HCT116 (cell line): Measurements from ENCODE around the gene TMEM239. TPM values are rescaled to one million over a fixed set of nuclear protein-coding genes. Genes with fewer than 3 reads are reported as not detected.

Source experiments
- ATAC-seq: fragments of 200-7000 bp; cut with Tn5 transposase; 2 replicates; pipeline ENCODE4 v1.9.1; 2020; ENCODE audit warnings: mild to moderate bottlenecking, moderate library complexity
- BruUV-seq: library from RNA; stranded (reverse); fragments of 400-500 nt; replicated peaks from 2 replicates; lab custom pipeline; 2021; lab: Mats Ljungman, UMichigan
- CTCF ChIA-PET: fragments of 300-600 bp; sonication (Branson Sonifier 250); formaldehyde crosslinking; loops from one replicate; lab custom pipeline; 2021; ENCODE audit warnings: antibody characterized with exemption; lab: Charles Lee
- POLR2A ChIA-PET: fragments of 300-600, 350-600 bp; sonication (Branson Sonifier 250); formaldehyde crosslinking; loops from one replicate; lab custom pipeline; 2021; ENCODE audit warnings: antibody characterized with exemption; lab: Charles Lee
- RAD21 ChIA-PET, 2 experiments: fragments of 300-600 bp; sonication (Branson Sonifier 250); formaldehyde crosslinking; loops; one replicate each; lab custom pipeline; 2023; ENCODE audit warnings: low total read pairs in 2 of 2; ENCODE audit not compliant: uncharacterized antibody in 2 of 2, unreplicated experiment in 2 of 2, low non-redundant PET in 1 of 2; lab: Charles Lee
- DNase-seq: peaks from one replicate; pipeline ENCODE4 v3.0.0-alpha.2; 2010; ENCODE audit warnings: low read depth, low spot score
- H2AFZ ChIP-seq: fragments of 200-600 bp; shearing (Covaris generic), sonication (generic); 2 replicates; pipeline ENCODE4 v1.6.1; 2017; ENCODE audit warnings: low read depth, mixed run types, mixed read lengths, antibody characterized with exemption, low read length; ENCODE audit not compliant: poor library complexity, severe bottlenecking
- H3K27ac ChIP-seq: 2 replicates; pipeline ENCODE4 v1.5.1; 2012; ENCODE audit warnings: low read depth, low read length
- H3K27me3 ChIP-seq: fragments of 200-600 bp; sonication (generic); 2 replicates; pipeline ENCODE4 v1.6.1; 2016; ENCODE audit warnings: mixed run types, low read length, mixed read lengths; ENCODE audit not compliant: insufficient read depth
- H3K36me3 ChIP-seq, 2 experiments: fragments of 200-500 bp in 1 of 2; fragments of 200-600 bp in 1 of 2; sonication (Bioruptor generic) in 1 of 2; sonication (generic) in 1 of 2; 2 replicates each; pipeline versions ENCODE4 v1.5.1 to v1.6.1; 2014 to 2016; ENCODE audit warnings: low read length in 2 of 2, inconsistent platforms in 1 of 2, mixed read lengths in 1 of 2, mixed run types in 1 of 2; ENCODE audit not compliant: insufficient read depth in 2 of 2, control insufficient read depth in 1 of 2
- H3K4me1 ChIP-seq, 2 experiments: fragments of 200-600 bp in 1 of 2; sonication (generic) in 1 of 2; 2 replicates each; pipeline versions ENCODE4 v1.5.1 to v1.6.1; 2012 to 2017; ENCODE audit warnings: low read length in 2 of 2, inconsistent platforms in 1 of 2, mild to moderate bottlenecking in 1 of 2, mixed read lengths in 1 of 2, mixed run types in 1 of 2, moderate library complexity in 1 of 2; ENCODE audit not compliant: insufficient read depth in 2 of 2, control insufficient read depth in 1 of 2
- H3K4me2 ChIP-seq: fragments of 200-600 bp; sonication (generic); 2 replicates; pipeline ENCODE4 v1.6.1; 2017; ENCODE audit warnings: mixed run types, low read length, mixed read lengths
- H3K4me3 ChIP-seq, 2 experiments: fragments of 200-600 bp in 1 of 2; sonication (generic) in 1 of 2; replicated peaks in 1 of 2; 2 replicates each; pipeline ENCODE4 v1.5.1; 2011 to 2016; ENCODE audit warnings: low read length in 2 of 2, control low read depth in 1 of 2, low read depth in 1 of 2, mild to moderate bottlenecking in 1 of 2, mixed read lengths in 1 of 2, mixed run types in 1 of 2
- H3K79me2 ChIP-seq: fragments of 200-600 bp; sonication (generic); 2 replicates; pipeline ENCODE4 v1.6.1; 2017; ENCODE audit warnings: mild to moderate bottlenecking, mixed run types, low read length, moderate library complexity, mixed read lengths; ENCODE audit not compliant: insufficient read depth
- H3K9ac ChIP-seq: fragments of 200-600 bp; sonication (generic); 2 replicates; pipeline ENCODE4 v1.6.1; 2016; ENCODE audit warnings: low read length, mixed read lengths
- H3K9me2 ChIP-seq: fragments of 200-600 bp; sonication (generic), shearing (Covaris generic); 2 replicates; pipeline ENCODE4 v1.6.1; 2017; ENCODE audit warnings: mixed run types, mild to moderate bottlenecking, moderate library complexity; ENCODE audit not compliant: insufficient read depth
- H3K9me3 ChIP-seq, 2 experiments: fragments of 200-500 bp in 1 of 2; fragments of 200-600 bp in 1 of 2; sonication (Bioruptor generic) in 1 of 2; sonication (generic) in 1 of 2; 2 replicates each; pipeline ENCODE4 v1.6.1; 2014 to 2017; ENCODE audit warnings: low read length in 2 of 2, mixed read lengths in 2 of 2, inconsistent platforms in 1 of 2, low read depth in 1 of 2, mild to moderate bottlenecking in 1 of 2, mixed run types in 1 of 2, moderate library complexity in 1 of 2; ENCODE audit not compliant: control insufficient read depth in 1 of 2, insufficient read depth in 1 of 2
- H4K20me1 ChIP-seq: fragments of 200-600 bp; sonication (generic), shearing (Covaris generic); 2 replicates; pipeline ENCODE4 v1.6.1; 2017; ENCODE audit warnings: mixed run types, mild to moderate bottlenecking, moderate library complexity; ENCODE audit not compliant: insufficient read depth
- CBX3 ChIP-seq: IDR thresholded peaks from 2 replicates; pipeline ENCODE4 v1.6.1; 2012; ENCODE audit warnings: low read depth
- CEBPB ChIP-seq: IDR thresholded peaks from 2 replicates; pipeline ENCODE4 v1.6.1; 2012; ENCODE audit warnings: low read depth
- EGR1 ChIP-seq: IDR thresholded peaks from 2 replicates; pipeline ENCODE4 v1.6.1; 2012; ENCODE audit warnings: low read depth
- FOSL1 ChIP-seq: IDR thresholded peaks from 2 replicates; pipeline ENCODE4 v1.6.1; 2012; ENCODE audit warnings: low read depth
- JUND ChIP-seq: IDR thresholded peaks from 2 replicates; pipeline ENCODE4 v1.6.1; 2012
- POLR2A ChIP-seq: IDR thresholded peaks from 2 replicates; pipeline ENCODE4 v1.7.0; 2011; ENCODE audit warnings: borderline replicate concordance; ENCODE audit not compliant: insufficient read depth, insufficient read length; ENCODE audit errors: extremely low read depth
- POLR2AphosphoS5 ChIP-seq: IDR thresholded peaks from 2 replicates; pipeline ENCODE4 v1.6.1; 2011; ENCODE audit warnings: mild to moderate bottlenecking, low read depth, low read length, moderate library complexity
- SIN3A ChIP-seq: IDR thresholded peaks from 2 replicates; pipeline ENCODE4 v1.6.1; 2012; ENCODE audit warnings: low read depth
- SP1 ChIP-seq: IDR thresholded peaks from 2 replicates; pipeline ENCODE4 v1.6.1; 2012; ENCODE audit warnings: low read depth
- SRF ChIP-seq: IDR thresholded peaks from 2 replicates; pipeline ENCODE4 v1.6.1; 2012; ENCODE audit warnings: low read depth
- TCF7L2 ChIP-seq: IDR thresholded peaks from 2 replicates; pipeline ENCODE4 v1.7.0; 2011; ENCODE audit warnings: borderline replicate concordance, inconsistent platforms; ENCODE audit not compliant: insufficient read depth, insufficient read length; ENCODE audit errors: extremely low read depth
- ZFX ChIP-seq: fragments of 450-650 bp; IDR thresholded peaks from 2 replicates; pipeline ENCODE4 v1.6.1; 2017
- ZNF274 ChIP-seq: fragments of 200-500 bp; sonication (Bioruptor generic); IDR thresholded peaks from 2 replicates; pipeline ENCODE4 v1.6.1; 2014; ENCODE audit warnings: mild to moderate bottlenecking, low read depth, low read length, inconsistent platforms
- intact Hi-C: fragments of 100-400 bp; cut with micrococcal nuclease; formaldehyde crosslinking; loops from 2 replicates; pipeline ENCODE4 v1.10.0; 2022
- total RNA-seq: library from RNA; stranded (reverse); gene quantifications from one replicate; pipeline ENCODE4 v1.2.1, GENCODE V29; 2021; ENCODE audit not compliant: unreplicated experiment
- TF ChIP-seq, protein P1 (sequence below): IDR thresholded peaks from 2 replicates; pipeline ENCODE4 v1.6.1; 2012; ENCODE audit warnings: low read depth
- TF ChIP-seq, protein P2 (sequence below): IDR thresholded peaks from 2 replicates; pipeline ENCODE4 v1.6.1; 2011; ENCODE audit warnings: mild to moderate bottlenecking, low read length, moderate library complexity; ENCODE audit not compliant: insufficient replicate concordance; ENCODE audit errors: extremely low read depth
- TF ChIP-seq, protein P3 (sequence below): IDR thresholded peaks from 2 replicates; pipeline ENCODE4 v1.6.1; 2012

TMEM239 gene
- total RNA-seq, 1 experiment from 2014 or later: not detected

DNA sequence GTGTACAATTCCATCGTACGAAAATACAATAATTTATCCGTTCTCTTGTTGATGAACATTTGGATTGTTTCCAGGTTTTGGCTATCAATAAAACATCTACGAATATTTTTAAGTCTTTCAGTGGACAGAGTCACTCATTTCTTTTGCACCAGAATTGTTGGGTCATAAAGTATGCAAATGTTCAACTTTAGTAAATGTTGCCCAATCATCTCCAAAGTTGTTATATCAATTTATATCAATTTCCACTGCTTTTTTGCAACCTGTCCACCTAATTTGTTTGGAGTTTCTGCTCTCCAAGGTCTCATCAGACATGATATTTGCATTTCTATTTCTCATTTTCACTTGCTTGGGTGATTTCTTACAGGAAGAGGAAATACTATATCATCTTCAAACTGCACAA, 10.5 kb downstream of the TMEM239 start:
- no peaks in the 10 kb centered on the region for H3K79me2 ChIP-seq
- no peaks in the 10 kb centered on the region for H4K20me1 ChIP-seq
- H3K4me1 ChIP-seq: peaks cover 4 to 6% of the 10 kb centered on the region in 2 experiments
- POLR2A ChIA-PET: no interaction called here
- RAD21 ChIA-PET: no interaction called here
- H3K36me3 ChIP-seq: no peaks in the 10 kb centered on the region
- DNase-seq (no peak), ATAC-seq (no peak)
- no peaks in the 10 kb centered on the region for H3K9me3 ChIP-seq
- no peak overlapping the region for H2AFZ ChIP-seq
- no peak overlapping the region for H3K27ac ChIP-seq
- no peak overlapping the region for H3K4me3 ChIP-seq
- H3K4me2 ChIP-seq: no peak overlapping the region
- no peaks in the 10 kb centered on the region for H3K9me2 ChIP-seq
- intact Hi-C loops: no loop called here
- no peak for TF ChIP-seq SIN3A
- TF ChIP-seq, protein P1, sequence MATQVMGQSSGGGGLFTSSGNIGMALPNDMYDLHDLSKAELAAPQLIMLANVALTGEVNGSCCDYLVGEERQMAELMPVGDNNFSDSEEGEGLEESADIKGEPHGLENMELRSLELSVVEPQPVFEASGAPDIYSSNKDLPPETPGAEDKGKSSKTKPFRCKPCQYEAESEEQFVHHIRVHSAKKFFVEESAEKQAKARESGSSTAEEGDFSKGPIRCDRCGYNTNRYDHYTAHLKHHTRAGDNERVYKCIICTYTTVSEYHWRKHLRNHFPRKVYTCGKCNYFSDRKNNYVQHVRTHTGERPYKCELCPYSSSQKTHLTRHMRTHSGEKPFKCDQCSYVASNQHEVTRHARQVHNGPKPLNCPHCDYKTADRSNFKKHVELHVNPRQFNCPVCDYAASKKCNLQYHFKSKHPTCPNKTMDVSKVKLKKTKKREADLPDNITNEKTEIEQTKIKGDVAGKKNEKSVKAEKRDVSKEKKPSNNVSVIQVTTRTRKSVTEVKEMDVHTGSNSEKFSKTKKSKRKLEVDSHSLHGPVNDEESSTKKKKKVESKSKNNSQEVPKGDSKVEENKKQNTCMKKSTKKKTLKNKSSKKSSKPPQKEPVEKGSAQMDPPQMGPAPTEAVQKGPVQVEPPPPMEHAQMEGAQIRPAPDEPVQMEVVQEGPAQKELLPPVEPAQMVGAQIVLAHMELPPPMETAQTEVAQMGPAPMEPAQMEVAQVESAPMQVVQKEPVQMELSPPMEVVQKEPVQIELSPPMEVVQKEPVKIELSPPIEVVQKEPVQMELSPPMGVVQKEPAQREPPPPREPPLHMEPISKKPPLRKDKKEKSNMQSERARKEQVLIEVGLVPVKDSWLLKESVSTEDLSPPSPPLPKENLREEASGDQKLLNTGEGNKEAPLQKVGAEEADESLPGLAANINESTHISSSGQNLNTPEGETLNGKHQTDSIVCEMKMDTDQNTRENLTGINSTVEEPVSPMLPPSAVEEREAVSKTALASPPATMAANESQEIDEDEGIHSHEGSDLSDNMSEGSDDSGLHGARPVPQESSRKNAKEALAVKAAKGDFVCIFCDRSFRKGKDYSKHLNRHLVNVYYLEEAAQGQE: no peak
- TF ChIP-seq, protein P2, sequence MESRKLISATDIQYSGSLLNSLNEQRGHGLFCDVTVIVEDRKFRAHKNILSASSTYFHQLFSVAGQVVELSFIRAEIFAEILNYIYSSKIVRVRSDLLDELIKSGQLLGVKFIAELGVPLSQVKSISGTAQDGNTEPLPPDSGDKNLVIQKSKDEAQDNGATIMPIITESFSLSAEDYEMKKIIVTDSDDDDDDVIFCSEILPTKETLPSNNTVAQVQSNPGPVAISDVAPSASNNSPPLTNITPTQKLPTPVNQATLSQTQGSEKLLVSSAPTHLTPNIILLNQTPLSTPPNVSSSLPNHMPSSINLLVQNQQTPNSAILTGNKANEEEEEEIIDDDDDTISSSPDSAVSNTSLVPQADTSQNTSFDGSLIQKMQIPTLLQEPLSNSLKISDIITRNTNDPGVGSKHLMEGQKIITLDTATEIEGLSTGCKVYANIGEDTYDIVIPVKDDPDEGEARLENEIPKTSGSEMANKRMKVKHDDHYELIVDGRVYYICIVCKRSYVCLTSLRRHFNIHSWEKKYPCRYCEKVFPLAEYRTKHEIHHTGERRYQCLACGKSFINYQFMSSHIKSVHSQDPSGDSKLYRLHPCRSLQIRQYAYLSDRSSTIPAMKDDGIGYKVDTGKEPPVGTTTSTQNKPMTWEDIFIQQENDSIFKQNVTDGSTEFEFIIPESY: no peak
- no peak for TF ChIP-seq SP1
- no peak for TF ChIP-seq JUND
- TF ChIP-seq ZNF274: no peak
- TF ChIP-seq, protein P3, sequence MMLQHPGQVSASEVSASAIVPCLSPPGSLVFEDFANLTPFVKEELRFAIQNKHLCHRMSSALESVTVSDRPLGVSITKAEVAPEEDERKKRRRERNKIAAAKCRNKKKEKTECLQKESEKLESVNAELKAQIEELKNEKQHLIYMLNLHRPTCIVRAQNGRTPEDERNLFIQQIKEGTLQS: no peak
- no peak for TF ChIP-seq CEBPB
- TF ChIP-seq ZFX: no peak
- TF ChIP-seq EGR1: no peak
- TF ChIP-seq SRF: no peak
- TF ChIP-seq CBX3: no peak
- TF ChIP-seq POLR2A: no peak
- no peak for TF ChIP-seq POLR2AphosphoS5
- TF ChIP-seq FOSL1: no peak
- no peak for TF ChIP-seq TCF7L2
- BruUV-seq: no TSS peak
- CTCF ChIA-PET: no interaction called here
- H3K9ac ChIP-seq: no peak overlapping the region
- peaks cover 16% of the 10 kb centered on the region; the same call in 1 of the 2 replicates for H3K27me3 ChIP-seq
